Ishikawa (cell line): ENCODE data around the gene ADCY7.

ENCODE experiments used
- CEBPB ChIP-seq: IDR thresholded peaks from 2 replicates; pipeline ENCODE4 v1.6.1; 2012
- CREB1 ChIP-seq: IDR thresholded peaks from 2 replicates; pipeline ENCODE4 v1.6.1; 2012; ENCODE audit warnings: low read depth
- EGR1 ChIP-seq: IDR thresholded peaks from 2 replicates; pipeline ENCODE4 v1.6.1; 2012
- EP300 ChIP-seq: IDR thresholded peaks from 2 replicates; pipeline ENCODE4 v1.6.1; 2012; ENCODE audit warnings: borderline replicate concordance
- FOXM1 ChIP-seq: IDR thresholded peaks from 2 replicates; pipeline ENCODE4 v1.6.1; 2012; ENCODE audit warnings: low read depth, borderline replicate concordance
- NFIC ChIP-seq: IDR thresholded peaks from 2 replicates; pipeline ENCODE4 v1.6.1; 2012
- RAD21 ChIP-seq: IDR thresholded peaks from 2 replicates; pipeline ENCODE4 v1.6.1; 2012; ENCODE audit warnings: low read depth
- REST ChIP-seq: IDR thresholded peaks from 2 replicates; pipeline ENCODE4 v1.6.1; 2012; ENCODE audit warnings: low read depth, mild to moderate bottlenecking
- TAF1 ChIP-seq: IDR thresholded peaks from 2 replicates; pipeline ENCODE4 v1.6.1; 2012; ENCODE audit warnings: low read depth, mild to moderate bottlenecking
- TCF12 ChIP-seq: IDR thresholded peaks from 2 replicates; pipeline ENCODE4 v1.6.1; 2012; ENCODE audit warnings: low read depth
- TEAD4 ChIP-seq: IDR thresholded peaks from 2 replicates; pipeline ENCODE4 v1.6.1; 2012
- YY1 ChIP-seq: IDR thresholded peaks from 2 replicates; pipeline ENCODE4 v1.6.1; 2012; ENCODE audit warnings: low read depth
- ZBTB7A ChIP-seq: IDR thresholded peaks from 2 replicates; pipeline ENCODE4 v1.6.1; 2012; ENCODE audit warnings: low read depth
- TF ChIP-seq, protein P1 (sequence below): IDR thresholded peaks from 2 replicates; pipeline ENCODE4 v1.6.1; 2012
- TF ChIP-seq, protein P2 (sequence below): IDR thresholded peaks from 2 replicates; pipeline ENCODE4 v1.6.1; 2012

Gene ADCY7

GRCh38 chr16:50310308-50311133 is 44.2 kb downstream of the ADCY7 start:
- no peak for TF ChIP-seq TAF1
- no peak for TF ChIP-seq CREB1
- TF ChIP-seq NFIC: no peak
- no peak for TF ChIP-seq REST
- no peak for TF ChIP-seq CEBPB
- TF ChIP-seq, protein P1, sequence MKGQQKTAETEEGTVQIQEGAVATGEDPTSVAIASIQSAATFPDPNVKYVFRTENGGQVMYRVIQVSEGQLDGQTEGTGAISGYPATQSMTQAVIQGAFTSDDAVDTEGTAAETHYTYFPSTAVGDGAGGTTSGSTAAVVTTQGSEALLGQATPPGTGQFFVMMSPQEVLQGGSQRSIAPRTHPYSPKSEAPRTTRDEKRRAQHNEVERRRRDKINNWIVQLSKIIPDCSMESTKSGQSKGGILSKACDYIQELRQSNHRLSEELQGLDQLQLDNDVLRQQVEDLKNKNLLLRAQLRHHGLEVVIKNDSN: no peak
- TF ChIP-seq FOXM1: no peak
- no peak for TF ChIP-seq EGR1

DNA sequence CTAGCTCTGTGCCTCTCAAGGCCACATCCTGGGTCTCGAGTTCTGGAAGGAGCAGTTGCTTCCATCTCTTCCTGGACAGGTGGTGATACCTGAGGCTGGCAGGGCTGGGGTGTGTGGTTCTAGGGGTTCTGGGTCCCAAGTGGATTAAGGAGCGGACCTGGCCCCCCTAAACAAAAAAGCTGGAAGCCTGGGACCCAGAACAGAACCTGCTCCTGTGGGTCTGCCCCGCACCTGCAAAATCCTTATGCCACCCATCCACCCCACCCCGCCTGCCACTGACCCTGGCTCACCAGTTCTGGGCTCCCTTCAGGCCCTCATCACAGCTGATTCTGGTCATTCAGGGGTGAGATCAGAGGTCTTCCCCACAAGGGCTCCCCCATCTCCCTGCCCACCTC is 44.8 kb downstream of the ADCY7 start:
- TF ChIP-seq, protein P1: no peak

GRCh38 chr16:50311891-50312501 is 45.6 kb downstream of the ADCY7 start:
- TF ChIP-seq FOXM1: no peak
- TF ChIP-seq TCF12: no peak

DNA sequence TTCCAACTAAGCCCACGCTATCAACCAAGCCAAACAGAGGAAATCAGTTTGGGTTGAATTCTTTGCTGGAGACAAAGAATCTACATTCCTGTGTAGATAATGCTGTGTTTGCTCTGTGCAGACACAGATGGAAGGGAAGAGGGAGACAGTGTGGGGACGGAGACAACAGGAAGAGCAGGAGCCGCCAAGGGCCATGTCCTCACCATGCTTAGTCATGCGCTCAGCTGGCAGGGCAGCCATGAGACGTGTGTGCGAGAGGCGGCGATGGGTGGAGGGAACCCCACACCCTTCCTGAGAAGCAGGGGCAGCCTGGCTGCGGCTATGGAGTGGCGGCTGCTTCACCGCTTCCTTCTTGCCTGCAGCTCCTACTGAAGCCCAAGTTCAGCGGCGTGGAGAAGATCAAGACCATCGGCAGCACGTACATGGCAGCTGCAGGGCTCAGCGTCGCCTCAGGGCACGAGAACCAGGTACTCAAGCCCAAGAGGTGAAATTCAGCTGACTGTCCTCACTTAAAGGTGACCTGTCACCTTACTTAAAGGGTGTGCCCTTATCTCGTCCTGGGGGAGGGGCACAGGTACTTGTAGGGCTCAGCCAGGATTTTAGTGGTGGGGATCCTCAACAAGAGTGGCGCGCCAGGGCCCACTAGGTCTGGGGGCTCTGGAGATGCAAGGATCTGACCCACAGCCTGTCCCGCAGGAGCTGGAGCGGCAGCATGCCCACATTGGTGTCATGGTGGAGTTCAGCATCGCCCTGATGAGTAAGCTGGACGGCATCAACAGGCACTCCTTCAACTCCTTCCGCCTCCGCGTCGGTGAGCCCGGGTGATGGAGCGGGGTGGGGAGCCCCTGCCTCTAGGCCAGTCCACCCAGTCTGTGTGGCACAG is 47.5 kb downstream of the ADCY7 start:
- no peak for TF ChIP-seq CEBPB
- TF ChIP-seq TEAD4: no peak
- TF ChIP-seq EP300: no peak

- TF ChIP-seq RAD21 (no peak), EP300 (no peak), YY1 (no peak), CREB1 (no peak), REST (no peak), CEBPB (no peak), TCF12 (no peak), ZBTB7A (no peak), TAF1 (no peak), EGR1 (no peak), TEAD4 (no peak), NFIC (no peak), FOXM1 (no peak)
- TF ChIP-seq, protein P1: no peak
- TF ChIP-seq, protein P2, sequence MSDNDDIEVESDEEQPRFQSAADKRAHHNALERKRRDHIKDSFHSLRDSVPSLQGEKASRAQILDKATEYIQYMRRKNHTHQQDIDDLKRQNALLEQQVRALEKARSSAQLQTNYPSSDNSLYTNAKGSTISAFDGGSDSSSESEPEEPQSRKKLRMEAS: no peak
Observed at GRCh38 chr16:50314665-50315064, 48.3 kb downstream of the ADCY7 start.
